BJ (cell line): Measurements from ENCODE around the gene ATG7. TPM values are rescaled to one million over a fixed set of nuclear protein-coding genes. Genes with fewer than 3 reads are reported as not detected.
"Not testable (repeated sequence)": the region's sequence is repeated elsewhere in the genome, so short reads cannot be mapped to it uniquely, and the experiment has no call there.

Experiments used
- CTCF ChIA-PET: fragments of 350-600 bp; formaldehyde crosslinking; extraction: SDS; loops from one replicate; lab custom pipeline; 2021; ENCODE audit warnings: antibody characterized with exemption, inconsistent platforms; lab: Yijun Ruan, JAX
- POLR2A ChIA-PET: fragments of 300-600 bp; sonication (Branson Sonifier 250); formaldehyde crosslinking; extraction: SDS; loops from one replicate; lab custom pipeline; 2021; ENCODE audit warnings: antibody characterized with exemption; lab: Charles Lee
- DNase-seq: peaks from one replicate; pipeline ENCODE4 v3.0.0-alpha.2; 2011; ENCODE audit warnings: low read depth
- H3K27me3 ChIP-seq: 2 replicates; pipeline ENCODE4 v1.6.0; 2011; ENCODE audit warnings: low read length; ENCODE audit not compliant: control insufficient read depth, insufficient read depth
- H3K36me3 ChIP-seq: 2 replicates; pipeline ENCODE4 v1.5.1; 2011; ENCODE audit warnings: low read length; ENCODE audit not compliant: control insufficient read depth, insufficient read depth
- H3K4me3 ChIP-seq: 2 replicates; pipeline ENCODE4 v1.5.1; 2011; ENCODE audit warnings: low read depth, mild to moderate bottlenecking, control low read depth, low read length
- polyA plus RNA-seq: library from polyadenylated mRNA; depleted of rRNA; stranded (reverse); fragments of >200 nt; gene quantifications from 2 replicates; pipeline ENCODE4 v1.2.3, GENCODE V29; 2011
- TF ChIP-seq, protein P1 (sequence below): IDR thresholded peaks from 2 replicates; pipeline ENCODE4 v1.5.1; 2011; ENCODE audit warnings: low read depth, mild to moderate bottlenecking, control low read depth, inconsistent platforms, low read length, moderate library complexity; ENCODE audit not compliant: insufficient read depth

The ATG7 gene
- polyA plus RNA-seq, 1 experiment = 26.2 TPM

DNA sequence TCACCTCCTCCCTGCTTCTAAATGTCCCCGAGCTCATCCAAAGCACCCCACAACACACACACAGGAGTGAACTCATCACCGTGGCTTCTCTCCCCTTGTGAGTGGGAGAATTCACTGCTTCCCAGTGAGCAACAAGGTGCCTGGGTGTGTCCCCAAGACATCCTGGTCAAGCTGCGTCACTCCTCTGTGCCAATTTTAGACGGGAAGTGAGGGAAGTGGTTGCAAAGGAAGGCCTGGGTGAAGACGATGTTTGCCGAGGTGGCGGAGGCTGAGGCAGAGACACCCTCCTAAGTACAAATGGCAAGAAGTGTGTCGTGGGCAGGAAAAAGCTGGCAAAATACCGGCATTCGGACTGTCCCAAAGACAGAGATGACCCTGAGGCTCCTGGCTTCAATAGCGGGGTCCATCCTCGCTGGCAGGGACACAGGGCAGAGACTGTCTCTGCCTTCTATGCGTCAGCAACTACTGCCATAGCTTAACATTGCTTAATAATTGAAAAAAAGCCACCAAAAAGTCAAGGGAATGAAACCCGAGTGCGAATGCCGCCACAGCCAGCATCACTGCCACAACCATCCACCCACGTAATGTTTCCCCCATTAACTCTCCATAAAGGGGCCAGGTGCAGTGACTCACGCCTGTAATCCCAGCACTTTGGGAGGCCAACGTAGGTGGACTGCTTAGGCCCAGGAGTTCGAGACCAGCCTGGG, 298.7 kb downstream of the ATG7 start:
- Histone ChIP-seq H3K4me3 (no peak overlapping the region), H3K36me3 (peaks cover 9% of the 10 kb centered on the region), H3K27me3 (no peaks in the 10 kb centered on the region)
- TF ChIP-seq, protein P1, sequence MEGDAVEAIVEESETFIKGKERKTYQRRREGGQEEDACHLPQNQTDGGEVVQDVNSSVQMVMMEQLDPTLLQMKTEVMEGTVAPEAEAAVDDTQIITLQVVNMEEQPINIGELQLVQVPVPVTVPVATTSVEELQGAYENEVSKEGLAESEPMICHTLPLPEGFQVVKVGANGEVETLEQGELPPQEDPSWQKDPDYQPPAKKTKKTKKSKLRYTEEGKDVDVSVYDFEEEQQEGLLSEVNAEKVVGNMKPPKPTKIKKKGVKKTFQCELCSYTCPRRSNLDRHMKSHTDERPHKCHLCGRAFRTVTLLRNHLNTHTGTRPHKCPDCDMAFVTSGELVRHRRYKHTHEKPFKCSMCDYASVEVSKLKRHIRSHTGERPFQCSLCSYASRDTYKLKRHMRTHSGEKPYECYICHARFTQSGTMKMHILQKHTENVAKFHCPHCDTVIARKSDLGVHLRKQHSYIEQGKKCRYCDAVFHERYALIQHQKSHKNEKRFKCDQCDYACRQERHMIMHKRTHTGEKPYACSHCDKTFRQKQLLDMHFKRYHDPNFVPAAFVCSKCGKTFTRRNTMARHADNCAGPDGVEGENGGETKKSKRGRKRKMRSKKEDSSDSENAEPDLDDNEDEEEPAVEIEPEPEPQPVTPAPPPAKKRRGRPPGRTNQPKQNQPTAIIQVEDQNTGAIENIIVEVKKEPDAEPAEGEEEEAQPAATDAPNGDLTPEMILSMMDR = no peak
- POLR2A ChIA-PET = no interaction called here
- CTCF ChIA-PET = interaction anchor here (0.9 to 1.7 kb wide), 2 partner anchors 9 to 29 kb away, joined by 3 to 4 read pairs; no protein-coding TSS in a partner anchor
- DNase-seq = no peak

DNA sequence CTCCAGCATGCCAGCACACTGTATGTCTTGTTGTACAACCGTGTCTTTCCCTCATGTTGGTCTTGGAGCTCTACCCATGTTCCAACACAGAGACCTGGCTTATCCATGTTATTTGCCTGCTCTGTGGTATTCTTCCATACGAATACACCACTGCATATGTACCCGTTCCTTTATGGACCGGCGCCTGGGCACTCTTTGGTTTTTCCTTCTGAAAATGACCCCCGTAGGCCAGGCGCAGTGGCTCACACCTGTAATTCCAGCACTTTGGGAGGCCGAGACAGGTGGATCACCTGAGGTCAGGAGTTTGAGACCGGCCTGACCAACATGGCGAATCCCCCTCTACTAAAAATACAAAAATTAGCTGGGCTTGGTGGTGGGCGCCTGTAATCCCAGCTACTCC, 300.5 kb downstream of the ATG7 start:
- POLR2A ChIA-PET = interaction anchor here (0.6 kb wide), 1 partner anchor 11 kb away, joined by 12 read pairs; no protein-coding TSS in a partner anchor
- DNase-seq, H3K4me3 ChIP-seq, CTCF ChIA-PET, H3K27me3 ChIP-seq, H3K36me3 ChIP-seq: not testable (repeated sequence)

DNA sequence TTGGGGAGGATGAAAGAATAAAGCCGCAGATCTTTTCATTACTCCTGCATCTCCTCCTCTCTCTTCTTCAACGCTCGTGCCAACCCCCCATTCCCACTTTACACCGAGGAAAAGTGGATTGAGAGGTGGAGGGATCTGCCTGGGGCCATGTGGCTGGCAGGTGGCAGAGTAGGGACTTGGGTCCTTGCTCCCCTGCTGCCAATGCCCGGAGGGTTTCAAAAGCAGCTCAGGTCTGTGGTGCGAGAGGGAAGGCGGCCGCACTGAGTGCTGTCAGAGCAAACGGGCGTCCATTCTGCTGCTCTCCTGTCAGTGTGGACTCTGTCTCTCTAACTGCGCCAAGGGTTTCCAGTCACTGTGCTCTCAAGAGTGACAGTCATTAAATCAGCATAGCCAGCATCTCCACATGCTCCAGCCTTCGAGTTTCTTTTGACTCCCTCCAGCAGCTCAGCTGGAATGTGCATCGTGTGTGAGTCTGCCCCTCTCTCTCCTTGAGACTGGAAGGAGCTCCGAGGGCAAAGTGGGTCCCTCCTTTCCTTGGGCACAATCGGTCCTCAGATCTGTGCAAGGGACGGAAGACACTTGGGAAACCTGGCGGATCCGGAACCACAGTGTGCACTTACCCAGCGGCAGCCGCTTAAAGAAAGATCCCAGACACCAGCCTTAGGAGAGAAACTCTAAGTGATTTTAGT, 302.9 kb downstream of the ATG7 start:
- ChIA-PET POLR2A (no interaction called here), CTCF (interaction anchor here (1.2 kb wide), 1 partner anchor 93 kb away, joined by 3 read pairs; no protein-coding TSS in a partner anchor)
- Histone ChIP-seq H3K4me3 (no peak overlapping the region), H3K27me3 (no peaks in the 10 kb centered on the region), H3K36me3 (peaks cover 3% of the 10 kb centered on the region; the same call in 1 of the 2 replicates)
- TF ChIP-seq, protein P1 = no peak
- no peak for DNase-seq

DNA sequence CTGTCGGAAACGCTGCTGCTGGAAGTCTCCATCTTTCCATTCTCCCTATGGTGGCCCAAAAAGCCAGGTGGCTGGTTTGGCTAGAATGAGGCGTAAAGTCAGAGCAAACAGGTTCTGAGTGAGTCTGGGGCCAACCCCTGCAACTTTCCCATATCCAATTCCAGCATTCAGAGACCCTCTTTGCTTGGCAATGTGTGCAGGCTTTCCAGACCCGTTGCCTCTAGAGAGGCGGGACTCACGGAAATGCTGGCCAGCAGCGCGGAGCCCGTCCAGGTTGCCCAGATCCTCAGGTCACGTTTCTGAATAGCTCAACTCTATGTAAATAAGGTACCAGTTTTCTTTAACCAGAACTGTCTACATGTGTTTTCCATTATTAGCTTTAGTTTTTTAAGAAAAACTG, 303.5 kb downstream of the ATG7 start:
- ChIA-PET POLR2A (no interaction called here), CTCF (interaction anchor here (1.4 kb wide), 1 partner anchor 24 kb away, joined by 3 read pairs; no protein-coding TSS in a partner anchor)
- Histone ChIP-seq H3K27me3 (no peaks in the 10 kb centered on the region), H3K36me3 (peaks cover 2% of the 10 kb centered on the region; the same call in 1 of the 2 replicates), H3K4me3 (no peak overlapping the region)
- DNase-seq = no peak
- TF ChIP-seq, protein P1 = no peak

DNA sequence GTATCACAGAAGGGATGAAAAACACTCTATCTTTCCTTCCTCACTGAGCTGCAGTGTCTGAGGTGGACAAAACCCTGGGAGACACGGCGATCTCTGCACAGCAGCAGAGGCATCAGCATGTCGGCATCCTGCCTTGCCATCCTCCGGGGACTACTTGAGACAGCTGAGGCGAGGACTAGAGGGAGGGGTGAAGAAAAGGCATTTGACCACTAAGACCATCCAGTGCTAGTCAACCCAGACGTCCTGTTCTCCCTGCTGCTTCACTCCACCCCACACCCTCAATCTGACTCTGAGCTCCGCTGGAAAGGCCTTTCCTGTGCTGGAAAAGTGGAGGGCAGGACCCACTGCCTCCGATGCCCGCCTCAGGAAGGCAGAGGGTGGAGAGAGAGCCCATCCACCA, 304.3 kb downstream of the ATG7 start:
- no peak for DNase-seq
- Histone ChIP-seq H3K4me3 (no peak overlapping the region), H3K27me3 (no peaks in the 10 kb centered on the region), H3K36me3 (peaks cover 2% of the 10 kb centered on the region; the same call in 1 of the 2 replicates)
- ChIA-PET POLR2A (no interaction called here), CTCF (interaction anchor here (1.4 kb wide), 1 partner anchor 23 kb away, joined by 3 read pairs; no protein-coding TSS in a partner anchor)
- TF ChIP-seq, protein P1 = no peak
